ENCODE results near the gene SYNE2.

SYNE2 gene

DNA sequence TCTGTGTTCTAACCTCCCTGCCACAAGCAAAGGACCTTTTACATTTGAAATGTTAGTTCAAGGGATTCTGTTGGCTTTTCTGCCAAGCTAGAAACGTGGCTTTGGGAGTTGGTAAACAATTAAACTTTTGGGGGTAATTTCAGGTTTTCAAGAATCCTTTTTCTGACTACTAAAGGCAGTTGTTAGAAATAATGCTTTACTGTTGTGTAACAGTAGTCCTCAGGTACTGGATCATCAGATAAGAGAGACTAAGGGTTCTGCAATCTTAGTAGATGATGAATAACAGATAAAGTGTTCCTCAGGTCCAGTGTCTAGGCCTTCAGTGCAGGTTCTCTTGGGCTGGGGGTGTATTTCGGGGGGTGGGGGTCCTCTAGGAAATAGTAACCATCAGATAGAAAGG, 192.3 kb downstream of the SYNE2 start:
- Histone ChIP-seq H3K9me3 (ENCODE audit: control insufficient read depth, low read length) (no peaks in the 10 kb centered on the region), H2AFZ (no peak overlapping the region), H3K4me3 (ENCODE audit: low read depth, low read length) (no peak overlapping the region), H3K79me2 (no peaks in the 10 kb centered on the region), H3K27me3 (ENCODE audit: control insufficient read depth, insufficient read depth, low read length) (no peaks in the 10 kb centered on the region), H3K36me3 (ENCODE audit: control insufficient read depth, insufficient read depth, low read length) (no peaks in the 10 kb centered on the region), H3K4me1 (no peaks in the 10 kb centered on the region), H3K9ac (no peak overlapping the region), H3K27ac (no peak overlapping the region), H3K4me2 (ENCODE audit: low read length) (no peak overlapping the region)
- TF ChIP-seq, protein P1, sequence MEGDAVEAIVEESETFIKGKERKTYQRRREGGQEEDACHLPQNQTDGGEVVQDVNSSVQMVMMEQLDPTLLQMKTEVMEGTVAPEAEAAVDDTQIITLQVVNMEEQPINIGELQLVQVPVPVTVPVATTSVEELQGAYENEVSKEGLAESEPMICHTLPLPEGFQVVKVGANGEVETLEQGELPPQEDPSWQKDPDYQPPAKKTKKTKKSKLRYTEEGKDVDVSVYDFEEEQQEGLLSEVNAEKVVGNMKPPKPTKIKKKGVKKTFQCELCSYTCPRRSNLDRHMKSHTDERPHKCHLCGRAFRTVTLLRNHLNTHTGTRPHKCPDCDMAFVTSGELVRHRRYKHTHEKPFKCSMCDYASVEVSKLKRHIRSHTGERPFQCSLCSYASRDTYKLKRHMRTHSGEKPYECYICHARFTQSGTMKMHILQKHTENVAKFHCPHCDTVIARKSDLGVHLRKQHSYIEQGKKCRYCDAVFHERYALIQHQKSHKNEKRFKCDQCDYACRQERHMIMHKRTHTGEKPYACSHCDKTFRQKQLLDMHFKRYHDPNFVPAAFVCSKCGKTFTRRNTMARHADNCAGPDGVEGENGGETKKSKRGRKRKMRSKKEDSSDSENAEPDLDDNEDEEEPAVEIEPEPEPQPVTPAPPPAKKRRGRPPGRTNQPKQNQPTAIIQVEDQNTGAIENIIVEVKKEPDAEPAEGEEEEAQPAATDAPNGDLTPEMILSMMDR (IDR thresholded peaks at IDR 0.05) = no peak

GRCh38 chr14:64049616-64050381, 197.0 kb downstream of the SYNE2 start:
- H3K27ac ChIP-seq = no peak overlapping the region
- H3K36me3 ChIP-seq (ENCODE audit: control insufficient read depth, insufficient read depth, low read length) = no peaks in the 10 kb centered on the region
- no peak overlapping the region for H2AFZ ChIP-seq
- H3K4me3 ChIP-seq (ENCODE audit: low read depth, low read length) = no peak overlapping the region
- H3K79me2 ChIP-seq = no peaks in the 10 kb centered on the region
- H3K4me2 ChIP-seq (ENCODE audit: low read length) = no peak overlapping the region
- H3K9ac ChIP-seq = no peak overlapping the region
- no peaks in the 10 kb centered on the region for H3K27me3 ChIP-seq (ENCODE audit: control insufficient read depth, insufficient read depth, low read length)
- TF ChIP-seq, protein P1 (IDR thresholded peaks at IDR 0.05) = no peak
- no peaks in the 10 kb centered on the region for H3K9me3 ChIP-seq (ENCODE audit: control insufficient read depth, low read length)
- no peaks in the 10 kb centered on the region for H3K4me1 ChIP-seq

GRCh38 chr14:64053694-64054669, 201.2 kb downstream of the SYNE2 start:
- no peak overlapping the region for H3K27ac ChIP-seq
- no peaks in the 10 kb centered on the region for H3K9me3 ChIP-seq (ENCODE audit: control insufficient read depth, low read length)
- H3K79me2 ChIP-seq = no peaks in the 10 kb centered on the region
- H3K4me2 ChIP-seq (ENCODE audit: low read length) = no peak overlapping the region
- TF ChIP-seq, protein P1 (IDR thresholded peaks at IDR 0.05) = no peak
- H3K27me3 ChIP-seq (ENCODE audit: control insufficient read depth, insufficient read depth, low read length) = no peaks in the 10 kb centered on the region
- H3K36me3 ChIP-seq (ENCODE audit: control insufficient read depth, insufficient read depth, low read length) = no peaks in the 10 kb centered on the region
- H3K4me1 ChIP-seq = no peaks in the 10 kb centered on the region
- H3K9ac ChIP-seq = no peak overlapping the region
- H3K4me3 ChIP-seq (ENCODE audit: low read depth, low read length) = no peak overlapping the region
- no peak overlapping the region for H2AFZ ChIP-seq

- H3K4me3 ChIP-seq (ENCODE audit: low read depth, low read length) = no peak overlapping the region
- no peaks in the 10 kb centered on the region for H3K36me3 ChIP-seq (ENCODE audit: control insufficient read depth, insufficient read depth, low read length)
- H3K79me2 ChIP-seq = no peaks in the 10 kb centered on the region
- no peak overlapping the region for H3K27ac ChIP-seq
- no peaks in the 10 kb centered on the region for H3K9me3 ChIP-seq (ENCODE audit: control insufficient read depth, low read length)
- H3K4me2 ChIP-seq (ENCODE audit: low read length) = no peak overlapping the region
- H3K27me3 ChIP-seq (ENCODE audit: control insufficient read depth, insufficient read depth, low read length) = no peaks in the 10 kb centered on the region
- H3K9ac ChIP-seq = no peak overlapping the region
- no peaks in the 10 kb centered on the region for H3K4me1 ChIP-seq
- H2AFZ ChIP-seq = no peak overlapping the region
- TF ChIP-seq, protein P1 (IDR thresholded peaks at IDR 0.05) = no peak
These were observed 206.8 kb downstream of the SYNE2 start for GRCh38 chr14:64059454-64060198.
